22Rv1 (cell line): Measurements from ENCODE around the gene EIF4E1B.

ENCODE experiments used
- CTCF ChIP-seq: fragments of 450-650 bp; IDR thresholded peaks from 2 replicates; pipeline ENCODE4 v1.5.1; 2017; ENCODE audit warnings: mild to moderate bottlenecking
- ZFX ChIP-seq: fragments of 450-650 bp; IDR thresholded peaks from 2 replicates; pipeline ENCODE4 v1.6.1; 2017; ENCODE audit warnings: antibody characterized with exemption, borderline replicate concordance

DNA sequence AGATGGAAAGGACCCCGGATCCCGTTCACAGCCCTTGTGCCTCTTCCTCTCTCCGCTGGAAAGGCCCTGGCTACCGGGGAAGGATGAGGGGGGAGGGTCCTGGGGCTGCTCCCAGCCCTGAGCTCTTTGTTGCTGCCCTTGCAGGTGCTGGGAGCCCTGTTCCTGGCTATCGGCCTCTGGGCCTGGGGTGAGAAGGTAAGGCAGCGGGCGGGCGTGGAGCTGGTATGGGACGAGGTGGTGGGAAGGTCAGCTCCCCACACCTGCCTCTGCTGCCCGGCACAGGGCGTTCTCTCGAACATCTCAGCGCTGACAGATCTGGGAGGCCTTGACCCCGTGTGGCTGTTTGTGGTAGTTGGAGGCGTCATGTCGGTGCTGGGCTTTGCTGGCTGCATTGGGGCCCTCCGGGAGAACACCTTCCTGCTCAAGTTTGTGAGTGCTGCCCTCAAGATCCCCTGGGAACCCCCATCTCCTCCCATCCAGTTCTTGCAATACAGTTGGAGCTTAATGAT, 21.1 kb downstream of the EIF4E1B start:
- TF ChIP-seq ZFX (no peak), CTCF (no peak)
